RWPE1 (cell line): ENCODE data around the gene SYNPO2.

ENCODE experiments used
- CTCF ChIA-PET: fragments of 350-600 bp; sonication (Branson Sonifier 250); formaldehyde crosslinking; extraction: SDS; loops from one replicate; lab custom pipeline; 2021; lab: Yijun Ruan, JAX
- POLR2A ChIA-PET: fragments of 400-600 bp; formaldehyde crosslinking; extraction: SDS; loops from one replicate; lab custom pipeline; 2020; ENCODE audit warnings: antibody characterized with exemption; ENCODE audit not compliant: low non-redundant PET; lab: Yijun Ruan, JAX
- DNase-seq: peaks from one replicate; pipeline ENCODE4 v3.0.0; 2012; ENCODE audit warnings: low spot score
- H3K27ac ChIP-seq: fragments of 450-650 bp; 2 replicates; pipeline ENCODE4 v1.5.1; 2017
- TF ChIP-seq, protein P1 (sequence below): fragments of 450-650 bp; conservative IDR thresholded peaks from 2 replicates; pipeline ENCODE4 v1.5.1; 2017; ENCODE audit warnings: low read depth, mild to moderate bottlenecking

The SYNPO2 gene

DNA sequence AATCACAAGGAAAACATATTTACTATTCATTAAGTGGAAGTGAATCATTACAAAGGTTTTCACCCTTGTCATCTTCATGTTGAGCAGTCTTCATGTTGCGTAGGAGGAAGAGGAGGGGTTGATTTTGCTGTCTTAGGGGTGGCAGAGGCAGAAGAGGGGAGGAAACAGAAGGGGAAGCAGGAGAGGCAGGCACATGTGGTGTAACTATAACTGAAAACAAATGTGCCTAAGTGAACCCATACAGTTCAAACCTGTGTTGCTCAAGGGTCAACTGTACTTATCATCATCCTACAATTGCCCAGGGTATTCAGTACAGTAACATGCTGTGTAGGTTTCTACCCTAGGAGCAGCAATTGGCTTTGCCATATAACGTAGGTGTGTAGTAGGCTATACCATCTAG lies 47.2 kb downstream of the SYNPO2 start:
- DNase-seq, result no peak
- CTCF ChIA-PET, result no interaction called here
- POLR2A ChIA-PET, result no interaction called here
- H3K27ac ChIP-seq, result no peak overlapping the region
- TF ChIP-seq, protein P1, sequence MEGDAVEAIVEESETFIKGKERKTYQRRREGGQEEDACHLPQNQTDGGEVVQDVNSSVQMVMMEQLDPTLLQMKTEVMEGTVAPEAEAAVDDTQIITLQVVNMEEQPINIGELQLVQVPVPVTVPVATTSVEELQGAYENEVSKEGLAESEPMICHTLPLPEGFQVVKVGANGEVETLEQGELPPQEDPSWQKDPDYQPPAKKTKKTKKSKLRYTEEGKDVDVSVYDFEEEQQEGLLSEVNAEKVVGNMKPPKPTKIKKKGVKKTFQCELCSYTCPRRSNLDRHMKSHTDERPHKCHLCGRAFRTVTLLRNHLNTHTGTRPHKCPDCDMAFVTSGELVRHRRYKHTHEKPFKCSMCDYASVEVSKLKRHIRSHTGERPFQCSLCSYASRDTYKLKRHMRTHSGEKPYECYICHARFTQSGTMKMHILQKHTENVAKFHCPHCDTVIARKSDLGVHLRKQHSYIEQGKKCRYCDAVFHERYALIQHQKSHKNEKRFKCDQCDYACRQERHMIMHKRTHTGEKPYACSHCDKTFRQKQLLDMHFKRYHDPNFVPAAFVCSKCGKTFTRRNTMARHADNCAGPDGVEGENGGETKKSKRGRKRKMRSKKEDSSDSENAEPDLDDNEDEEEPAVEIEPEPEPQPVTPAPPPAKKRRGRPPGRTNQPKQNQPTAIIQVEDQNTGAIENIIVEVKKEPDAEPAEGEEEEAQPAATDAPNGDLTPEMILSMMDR, result no peak

DNA sequence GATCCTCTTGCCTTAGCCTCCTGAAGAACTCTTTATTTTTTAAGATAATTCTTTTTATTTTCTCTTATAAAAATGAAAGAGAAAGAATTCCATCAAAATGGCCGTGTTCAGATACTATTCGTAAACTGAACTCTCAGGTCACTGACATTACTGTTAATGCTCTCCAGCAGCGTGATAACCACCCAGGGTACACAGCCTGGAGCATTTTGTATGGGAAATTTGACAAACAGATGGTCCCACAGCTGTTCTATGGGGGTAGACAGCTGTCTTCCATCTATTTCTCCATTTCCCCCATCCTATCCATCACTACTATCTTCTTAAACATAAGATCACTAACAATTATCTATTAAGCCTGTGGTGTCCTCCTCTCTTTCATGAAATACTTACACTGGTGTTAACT lies 47.8 kb downstream of the SYNPO2 start:
- ChIA-PET POLR2A (no interaction called here), CTCF (no interaction called here)
- TF ChIP-seq, protein P1, result no peak
- no peak overlapping the region for H3K27ac ChIP-seq
- DNase-seq, result no peak

DNA sequence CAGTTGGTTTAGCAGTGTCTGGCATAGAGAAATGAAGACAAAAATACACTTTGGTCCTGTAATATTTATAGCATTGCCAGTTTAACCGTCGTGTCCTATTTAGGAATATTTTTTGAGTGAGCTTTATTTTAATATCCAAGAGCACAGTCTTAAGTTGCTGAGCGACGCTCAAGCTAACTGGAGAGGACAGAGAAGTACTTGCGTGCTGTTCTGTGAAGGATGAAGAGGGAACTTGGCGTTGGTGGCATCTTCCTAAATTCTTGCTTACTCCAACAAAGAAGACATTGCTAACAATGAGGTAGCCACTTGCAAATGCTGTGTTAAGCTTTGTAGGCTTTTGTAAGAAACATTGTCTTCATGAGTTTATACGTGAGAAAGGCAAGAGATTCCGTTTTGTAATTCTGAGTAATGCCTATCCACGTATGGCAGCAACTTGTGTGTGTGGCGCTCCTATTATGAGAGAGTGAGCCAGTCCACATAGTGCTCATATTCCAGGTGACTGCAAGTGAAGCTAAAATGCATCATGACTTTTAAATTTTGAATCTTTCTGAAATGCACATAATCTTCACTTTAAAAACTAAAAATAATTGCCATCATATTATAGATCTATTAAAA lies 50.6 kb downstream of the SYNPO2 start:
- CTCF ChIA-PET, result interaction anchor here (0.7 to 1.0 kb wide), 2 partner anchors 49 to 52 kb away, joined by 3 to 6 read pairs; no protein-coding TSS in a partner anchor
- DNase-seq, result no peak
- no peak overlapping the region for H3K27ac ChIP-seq
- POLR2A ChIA-PET, result no interaction called here
- TF ChIP-seq, protein P1, result no peak

DNA sequence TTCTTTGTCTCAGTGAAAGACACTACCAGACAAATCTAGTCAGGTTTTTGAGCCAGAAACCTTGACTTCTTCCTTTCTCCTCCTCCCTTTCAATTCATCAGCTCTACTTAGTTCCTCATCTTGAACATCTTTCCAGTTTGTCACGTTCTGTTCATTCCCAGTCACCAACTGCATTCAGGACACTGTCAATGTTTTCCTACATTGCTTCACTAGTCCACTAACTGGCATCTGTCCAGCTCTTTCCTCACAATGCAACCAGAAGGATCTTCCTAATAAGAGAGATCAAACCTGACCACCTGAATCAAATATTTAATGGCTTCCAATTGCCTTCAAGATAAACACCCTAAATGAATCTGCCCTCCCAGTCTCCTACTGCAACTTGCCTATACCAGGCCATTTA lies 52.5 kb downstream of the SYNPO2 start:
- no peak overlapping the region for H3K27ac ChIP-seq
- CTCF ChIA-PET, result interaction anchor here (0.5 to 0.6 kb wide), 2 partner anchors 35 to 74 kb away, joined by 5 to 6 read pairs; no protein-coding TSS in a partner anchor
- DNase-seq, result no peak
- POLR2A ChIA-PET, result no interaction called here
- TF ChIP-seq, protein P1, result no peak

DNA sequence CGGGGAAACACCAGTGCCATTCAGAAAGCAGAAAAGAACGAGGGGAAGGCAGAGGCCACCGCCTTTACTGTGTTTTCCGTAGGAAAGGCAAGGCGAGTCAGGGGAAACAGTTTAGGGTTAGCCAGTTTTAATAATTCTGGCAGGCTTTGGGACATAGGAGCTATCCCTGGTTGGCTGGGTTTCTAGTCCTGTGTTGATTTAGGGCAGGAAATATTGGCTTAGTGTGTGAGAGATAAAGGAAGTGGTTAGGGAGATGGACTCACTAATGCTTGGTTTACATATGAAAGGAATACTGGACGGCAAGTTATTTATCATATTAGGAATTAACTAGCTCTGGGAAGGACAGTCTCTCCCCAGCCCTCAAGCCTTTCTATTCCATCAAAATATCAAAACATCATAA lies 53.1 kb downstream of the SYNPO2 start:
- CTCF ChIA-PET, result interaction anchor here (0.6 kb wide), 1 partner anchor 75 kb away, joined by 6 read pairs; no protein-coding TSS in a partner anchor
- DNase-seq, result no peak
- POLR2A ChIA-PET, result no interaction called here
- no peak overlapping the region for H3K27ac ChIP-seq
- TF ChIP-seq, protein P1, result no peak

DNA sequence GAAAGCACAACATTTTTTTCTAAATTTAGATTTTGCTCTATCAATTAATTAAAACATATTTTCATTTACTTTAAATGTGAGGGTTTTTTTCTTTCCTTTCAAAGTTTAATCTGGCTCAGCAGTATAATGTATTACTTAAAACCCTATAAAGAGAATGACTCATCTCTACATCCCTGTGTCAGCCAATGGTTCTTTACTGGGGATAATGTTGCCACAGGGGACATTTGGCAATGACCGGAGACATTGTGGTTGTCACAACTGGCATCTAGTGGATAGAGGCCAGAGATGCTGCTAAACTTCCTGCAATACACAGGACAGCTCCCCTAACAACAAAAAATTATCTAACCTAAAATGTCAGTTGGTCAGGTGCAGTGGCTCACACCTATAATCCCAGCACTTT lies 53.8 kb downstream of the SYNPO2 start:
- POLR2A ChIA-PET, result no interaction called here
- CTCF ChIA-PET, result no interaction called here
- TF ChIP-seq, protein P1, result no peak
- H3K27ac ChIP-seq, result no peak overlapping the region
- no peak for DNase-seq
